Sigmoid colon (tissue), 7 donors: ENCODE results near the gene TPH2. TPM values are rescaled to one million over a fixed set of nuclear protein-coding genes. Genes with fewer than 3 reads are reported as not detected.

Experiments used
- DNase-seq: peaks from one replicate; pipeline ENCODE4 v3.0.0-alpha.2; 2019
- H3K27ac ChIP-seq, 4 donors: fragments of 200-600 bp; sonication (generic); one replicate each; pipeline ENCODE4 v1.5.1; 2016 to 2019; ENCODE audit warnings: mild to moderate bottlenecking in 1 of 4
- H3K27me3 ChIP-seq, 3 donors: fragments of 200-600 bp; sonication (generic); one replicate each; pipeline ENCODE4 v1.5.1; 2019; ENCODE audit warnings: mild to moderate bottlenecking in 1 of 3
- H3K36me3 ChIP-seq, 4 donors: fragments of 200-600 bp; sonication (generic); one replicate each; pipeline ENCODE4 v1.5.1; 2016 to 2019
- H3K4me1 ChIP-seq, 4 donors: fragments of 200-600 bp; sonication (generic); one replicate each; pipeline ENCODE4 v1.5.1; 2017 to 2019
- H3K4me3 ChIP-seq, 4 donors: fragments of 200-600 bp; sonication (generic); one replicate each; pipeline ENCODE4 v1.5.1; 2017 to 2019; ENCODE audit warnings: mild to moderate bottlenecking in 2 of 4, moderate library complexity in 1 of 4
- H3K9me3 ChIP-seq, 4 donors: fragments of 200-600 bp in 3 of 4; sonication (generic) in 3 of 4; one replicate each; pipeline versions ENCODE4 v1.5.1 to v1.6.1; 2013 to 2019
- EP300 ChIP-seq, 4 donors: sonication (generic); formaldehyde crosslinking; IDR thresholded peaks; one replicate each; pipeline ENCODE4 v1.6.1; 2017; ENCODE audit warnings: antibody characterized with exemption in 4 of 4
- POLR2A ChIP-seq, 2 donors: fragments of 450-650 bp; IDR thresholded peaks; one replicate each; pipeline ENCODE4 v1.6.1; 2016; ENCODE audit warnings: antibody characterized with exemption in 2 of 2, mild to moderate bottlenecking in 2 of 2, moderate library complexity in 2 of 2
- POLR2AphosphoS5 ChIP-seq, 4 donors: sonication (generic); formaldehyde crosslinking; IDR thresholded peaks; one replicate each; pipeline ENCODE4 v1.6.1; 2017; ENCODE audit warnings: antibody characterized with exemption in 4 of 4
- whole genome bisulfite sequencing, 2 donors: extraction: QIAGEN DNeasy Blood & Tissue Kit; methylation state at CpG; one replicate each; pipeline ENCODE4 v1.1.7; 2013; 5-methylcytosine and 5-hydroxymethylcytosine counted together
- intact Hi-C: fragments of 100-400 bp; cut with DNase I; formaldehyde crosslinking; loops from one replicate; pipeline ENCODE4 v1.15.1; 2023
- polyA plus RNA-seq, 3 donors: library from polyadenylated mRNA; stranded (reverse); fragments of 200-250 nt; gene quantifications; one replicate each; pipeline ENCODE4 v1.2.3, GENCODE V29; 2013
- total RNA-seq, 4 donors: library from RNA; depleted of rRNA; stranded (reverse); fragments of >200 nt; gene quantifications; one replicate each; pipeline ENCODE4 v1.1.0, GENCODE V29; 2016
- TF ChIP-seq, protein P1 (sequence below), 4 experiments: fragments of 450-650 bp in 3 of 4; fragments of 200-600 bp in 1 of 4; IDR thresholded peaks; one replicate each; pipeline ENCODE4 v1.5.1; 2016 to 2019; ENCODE audit warnings: antibody characterized with exemption in 4 of 4, mild to moderate bottlenecking in 3 of 4, moderate library complexity in 2 of 4
- donor health status: healthy with polysubstance abuse.
- donor health status: Bipolar disorder and iron deficiency.
- donor health status: healthy.

The TPH2 gene
- total and polyA plus RNA-seq, 7 donors: 0.14 to 0.55 (median 0.36) TPM; not detected in 4

DNA sequence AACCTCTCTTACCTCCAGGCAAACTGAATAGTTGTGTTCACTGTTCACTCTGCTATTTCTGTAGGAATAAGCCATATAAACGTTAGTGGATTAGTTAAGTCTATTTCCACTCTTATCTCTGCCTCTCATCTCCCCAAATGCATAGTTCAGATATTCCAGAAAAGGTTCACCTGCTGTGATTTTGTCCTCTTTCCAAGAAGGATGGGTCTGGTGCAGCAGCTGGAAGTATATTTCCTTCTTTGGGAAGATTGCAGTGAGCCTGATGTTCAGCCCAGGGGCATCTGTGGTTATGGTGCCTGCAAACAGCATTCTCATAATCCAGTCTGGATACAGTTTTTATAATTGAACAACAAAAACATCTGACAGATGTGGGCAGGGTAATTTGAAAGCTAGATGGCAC lies 97.7 kb downstream of the TPH2 start:
- no peak for DNase-seq
- WGBS, 2 donors: 33 to 56% methylated on average over 1 of the region's 1 CpG
- intact Hi-C loops: no loop called here
- TF ChIP-seq, protein P1, sequence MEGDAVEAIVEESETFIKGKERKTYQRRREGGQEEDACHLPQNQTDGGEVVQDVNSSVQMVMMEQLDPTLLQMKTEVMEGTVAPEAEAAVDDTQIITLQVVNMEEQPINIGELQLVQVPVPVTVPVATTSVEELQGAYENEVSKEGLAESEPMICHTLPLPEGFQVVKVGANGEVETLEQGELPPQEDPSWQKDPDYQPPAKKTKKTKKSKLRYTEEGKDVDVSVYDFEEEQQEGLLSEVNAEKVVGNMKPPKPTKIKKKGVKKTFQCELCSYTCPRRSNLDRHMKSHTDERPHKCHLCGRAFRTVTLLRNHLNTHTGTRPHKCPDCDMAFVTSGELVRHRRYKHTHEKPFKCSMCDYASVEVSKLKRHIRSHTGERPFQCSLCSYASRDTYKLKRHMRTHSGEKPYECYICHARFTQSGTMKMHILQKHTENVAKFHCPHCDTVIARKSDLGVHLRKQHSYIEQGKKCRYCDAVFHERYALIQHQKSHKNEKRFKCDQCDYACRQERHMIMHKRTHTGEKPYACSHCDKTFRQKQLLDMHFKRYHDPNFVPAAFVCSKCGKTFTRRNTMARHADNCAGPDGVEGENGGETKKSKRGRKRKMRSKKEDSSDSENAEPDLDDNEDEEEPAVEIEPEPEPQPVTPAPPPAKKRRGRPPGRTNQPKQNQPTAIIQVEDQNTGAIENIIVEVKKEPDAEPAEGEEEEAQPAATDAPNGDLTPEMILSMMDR (IDR thresholded peaks at IDR 0.05): no peak
- TF ChIP-seq EP300 (IDR thresholded peaks at IDR 0.05) (no peak), POLR2AphosphoS5 (IDR thresholded peaks at IDR 0.05) (no peak), POLR2A (IDR thresholded peaks at IDR 0.05) (no peak)
- Histone ChIP-seq H3K4me3 (no peak overlapping the region), H3K27ac (no peak overlapping the region), H3K36me3 (no peaks in the 10 kb centered on the region), H3K27me3 (no peaks in the 10 kb centered on the region), H3K9me3 (no peaks in the 10 kb centered on the region), H3K4me1 (no peaks in the 10 kb centered on the region)

DNA sequence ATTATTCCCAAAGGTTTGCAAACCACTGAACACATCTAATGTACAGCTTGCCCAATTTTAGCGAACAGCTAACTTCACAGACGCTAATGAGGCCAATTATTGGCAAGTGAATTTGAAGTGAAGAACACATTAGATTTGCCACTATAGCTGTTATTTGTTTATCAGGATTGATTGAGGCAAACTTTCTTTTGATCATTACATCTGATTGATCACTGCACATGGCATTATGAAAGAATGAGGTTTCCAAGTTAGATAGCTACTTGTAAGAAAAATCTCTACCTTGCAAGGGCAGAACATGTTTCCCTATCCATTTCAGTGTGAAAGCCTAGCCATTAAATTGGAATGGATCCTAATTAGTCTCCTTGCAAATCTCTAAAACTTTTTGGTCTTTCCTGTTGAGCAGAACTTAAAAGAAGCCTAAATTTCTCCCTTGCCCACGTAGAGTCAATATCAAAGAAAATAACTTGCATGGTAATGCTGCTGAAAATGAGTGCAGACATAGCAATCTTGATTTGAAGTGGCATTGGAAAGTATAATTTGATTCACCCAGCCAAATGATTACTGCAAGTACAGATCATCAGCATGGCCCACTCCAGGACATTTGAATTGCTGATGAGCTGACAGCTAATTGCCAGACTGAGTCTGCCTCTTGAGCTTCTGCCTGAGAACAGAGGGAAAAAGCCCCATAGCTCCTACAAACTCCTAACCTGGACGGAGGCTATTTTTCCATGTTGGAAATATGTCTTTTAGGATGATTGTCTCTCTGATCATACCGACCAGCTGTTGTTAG lies 98.6 kb downstream of the TPH2 start:
- no peak for DNase-seq
- Histone ChIP-seq H3K9me3 (no peaks in the 10 kb centered on the region), H3K4me1 (no peaks in the 10 kb centered on the region), H3K27me3 (no peaks in the 10 kb centered on the region), H3K4me3 (no peak overlapping the region), H3K27ac (no peak overlapping the region), H3K36me3 (no peaks in the 10 kb centered on the region)
- no peak for TF ChIP-seq EP300 (IDR thresholded peaks at IDR 0.05)
- no peak for TF ChIP-seq POLR2A (IDR thresholded peaks at IDR 0.05)
- TF ChIP-seq POLR2AphosphoS5 (IDR thresholded peaks at IDR 0.05): no peak
- TF ChIP-seq, protein P1 (IDR thresholded peaks at IDR 0.05): no peak
- intact Hi-C loops: no loop called here
- WGBS, 2 donors: 79 to 84% methylated on average over 5 of the region's 5 CpGs

GRCh38 chr12:72041811-72042210 lies 103.2 kb downstream of the TPH2 start:
- no peaks in the 10 kb centered on the region for H3K36me3 ChIP-seq
- H3K27ac ChIP-seq: no peak overlapping the region
- TF ChIP-seq, protein P1 (IDR thresholded peaks at IDR 0.05): no peak
- TF ChIP-seq EP300 (IDR thresholded peaks at IDR 0.05): no peak
- TF ChIP-seq POLR2AphosphoS5 (IDR thresholded peaks at IDR 0.05): no peak
- no peak for TF ChIP-seq POLR2A (IDR thresholded peaks at IDR 0.05)
- no peaks in the 10 kb centered on the region for H3K9me3 ChIP-seq
- no peaks in the 10 kb centered on the region for H3K27me3 ChIP-seq
- no peak for DNase-seq
- H3K4me1 ChIP-seq: no peaks in the 10 kb centered on the region
- H3K4me3 ChIP-seq: no peak overlapping the region
- WGBS, 2 donors: 63 to 72% methylated on average over 2 of the region's 2 CpGs
- intact Hi-C loops: no loop called here

DNA sequence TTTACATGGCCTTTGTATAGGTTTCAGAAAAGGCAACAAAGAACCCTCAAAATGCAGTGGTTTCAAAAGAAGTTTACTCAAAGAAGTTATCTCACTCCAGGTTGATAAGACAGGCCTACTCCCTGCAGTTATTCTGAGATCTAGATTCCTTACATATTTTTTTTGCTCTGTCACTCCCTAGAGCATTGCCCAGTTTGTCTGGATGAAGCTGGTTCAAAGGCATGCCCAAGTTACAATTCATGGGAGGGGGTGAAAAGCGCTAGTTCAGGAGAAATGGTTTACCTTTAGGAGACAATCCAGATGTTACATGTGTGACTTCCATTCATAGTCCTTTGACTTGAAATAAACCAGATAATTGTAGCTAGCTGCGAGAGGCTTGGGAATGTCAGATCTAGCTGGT lies 115.0 kb downstream of the TPH2 start:
- peaks cover 0 to 5% (median 0%) of the 10 kb centered on the region in 4 donors for H3K4me1 ChIP-seq
- 70 to 77% methylated on average over 2 of the region's 2 CpGs for WGBS, 2 donors
- H3K27ac ChIP-seq: no peak overlapping the region
- DNase-seq: no peak
- H3K27me3 ChIP-seq: no peaks in the 10 kb centered on the region
- no peak for TF ChIP-seq POLR2A (IDR thresholded peaks at IDR 0.05)
- no peak for TF ChIP-seq EP300 (IDR thresholded peaks at IDR 0.05)
- TF ChIP-seq, protein P1 (IDR thresholded peaks at IDR 0.05): no peak
- no peak for TF ChIP-seq POLR2AphosphoS5 (IDR thresholded peaks at IDR 0.05)
- no peak overlapping the region for H3K4me3 ChIP-seq
- no peaks in the 10 kb centered on the region for H3K36me3 ChIP-seq
- intact Hi-C loops: no loop called here
- no peaks in the 10 kb centered on the region for H3K9me3 ChIP-seq
